IMR-90 (cell line): ENCODE measurements around the gene RIMS1. TPM values are rescaled to one million over a fixed set of nuclear protein-coding genes. Genes with fewer than 3 reads are reported as not detected.

Source experiments
- ATAC-seq: fragments of 200-7000 bp; cut with Tn5 transposase; 2 replicates; pipeline ENCODE4 v1.9.1; 2020; ENCODE audit warnings: low read depth, mild to moderate bottlenecking, moderate library complexity
- BruUV-seq: library from RNA; stranded (reverse); fragments of 400-500 nt; replicated peaks from 2 replicates; lab custom pipeline; 2021; lab: Mats Ljungman, UMichigan
- CTCF ChIA-PET: fragments of 300-600 bp; formaldehyde crosslinking; extraction: SDS; loops from one replicate; lab custom pipeline; 2021; ENCODE audit warnings: antibody characterized with exemption; lab: Yijun Ruan, JAX
- POLR2A ChIA-PET: fragments of 300-600 bp; sonication (Branson Sonifier 250); formaldehyde crosslinking; loops from one replicate; lab custom pipeline; 2022; ENCODE audit warnings: antibody characterized with exemption; ENCODE audit not compliant: unreplicated experiment; lab: Charles Lee
- DNase-seq: peaks from one replicate; pipeline ENCODE4 v3.0.0; 2013
- H2AFZ ChIP-seq: replicated peaks from 2 replicates; pipeline ENCODE3; 2013; ENCODE audit warnings: low read length, mild to moderate bottlenecking; ENCODE audit not compliant: poor library complexity
- H2AK5ac ChIP-seq: 2 replicates; pipeline ENCODE4 v1.6.1; 2013; ENCODE audit warnings: low read depth, low read length, inconsistent platforms
- H2AK9ac ChIP-seq: replicated peaks from 2 replicates; pipeline ENCODE3; 2013; ENCODE audit warnings: mild to moderate bottlenecking, low read depth, low read length, moderate library complexity; ENCODE audit not compliant: poor library complexity
- H2BK120ac ChIP-seq: 2 replicates; pipeline ENCODE4 v1.6.1; 2013; ENCODE audit warnings: low read depth, low read length, inconsistent platforms
- H2BK15ac ChIP-seq: 3 replicates; pipeline ENCODE4 v1.6.1; 2013; ENCODE audit warnings: low read depth, low read length, inconsistent platforms
- H2BK20ac ChIP-seq: 2 replicates; pipeline ENCODE4 v1.6.1; 2013; ENCODE audit warnings: low read depth, mild to moderate bottlenecking, inconsistent platforms, low read length, moderate library complexity
- H2BK5ac ChIP-seq: 2 replicates; pipeline ENCODE4 v1.6.1; 2013; ENCODE audit warnings: mild to moderate bottlenecking, low read depth, low read length, inconsistent platforms; ENCODE audit not compliant: poor library complexity, severe bottlenecking
- H3K14ac ChIP-seq: replicated peaks from 2 replicates; pipeline ENCODE4 v1.6.1; 2013; ENCODE audit warnings: low read depth, low read length, inconsistent platforms
- H3K18ac ChIP-seq: 2 replicates; pipeline ENCODE4 v1.6.1; 2013; ENCODE audit warnings: low read depth, low read length, control low read depth
- H3K23ac ChIP-seq: 2 replicates; pipeline ENCODE4 v1.6.1; 2013; ENCODE audit warnings: low read depth, low read length, inconsistent platforms
- H3K27ac ChIP-seq: 2 replicates; pipeline ENCODE4 v1.5.1; 2013; ENCODE audit warnings: mild to moderate bottlenecking, control low read depth, low read length; ENCODE audit not compliant: insufficient read depth
- H3K27me3 ChIP-seq: 2 replicates; pipeline ENCODE4 v1.6.1; 2013; ENCODE audit warnings: low read length; ENCODE audit not compliant: control insufficient read depth, insufficient read depth
- H3K36me3 ChIP-seq: 2 replicates; pipeline ENCODE4 v1.6.1; 2013; ENCODE audit warnings: low read length, mixed read lengths; ENCODE audit not compliant: control insufficient read depth, insufficient read depth
- H3K4ac ChIP-seq: 2 replicates; pipeline ENCODE4 v1.6.1; 2013; ENCODE audit warnings: low read depth, low read length, inconsistent platforms
- H3K4me1 ChIP-seq: 2 replicates; pipeline ENCODE4 v1.6.1; 2013; ENCODE audit warnings: low read length, mixed read lengths; ENCODE audit not compliant: control insufficient read depth, insufficient read depth
- H3K4me2 ChIP-seq: 2 replicates; pipeline ENCODE4 v1.6.1; 2013; ENCODE audit warnings: low read depth, mild to moderate bottlenecking, control low read depth, low read length, moderate library complexity
- H3K4me3 ChIP-seq: 2 replicates; pipeline ENCODE4 v1.5.1; 2013; ENCODE audit warnings: low read depth, mild to moderate bottlenecking, control low read depth, low read length, moderate library complexity; ENCODE audit not compliant: insufficient read depth
- H3K56ac ChIP-seq: 2 replicates; pipeline ENCODE4 v1.6.1; 2013; ENCODE audit warnings: low read length, inconsistent platforms; ENCODE audit not compliant: insufficient read depth; ENCODE audit errors: extremely low read depth
- H3K79me1 ChIP-seq, 2 experiments: 2 replicates each; pipeline ENCODE4 v1.6.1; 2013; ENCODE audit warnings: low read length in 2 of 2, inconsistent platforms in 1 of 2, low read depth in 1 of 2
- H3K9ac ChIP-seq: 2 replicates; pipeline ENCODE4 v1.6.1; 2013; ENCODE audit warnings: low read depth, low read length, control low read depth
- H3K9me1 ChIP-seq: 2 replicates; pipeline ENCODE4 v1.6.1; 2013; ENCODE audit warnings: low read length, inconsistent platforms; ENCODE audit not compliant: insufficient read depth
- H3K9me3 ChIP-seq: 2 replicates; pipeline ENCODE4 v1.6.1; 2013; ENCODE audit warnings: low read length; ENCODE audit not compliant: control insufficient read depth, insufficient read depth
- H4K20me1 ChIP-seq: 2 replicates; pipeline ENCODE4 v1.6.1; 2013; ENCODE audit warnings: low read length, inconsistent platforms; ENCODE audit not compliant: insufficient read depth
- H4K5ac ChIP-seq: 2 replicates; pipeline ENCODE4 v1.6.1; 2013; ENCODE audit warnings: mild to moderate bottlenecking, low read depth, low read length, control low read depth
- H4K8ac ChIP-seq, 2 experiments: 2 replicates each; pipeline ENCODE4 v1.6.1; 2013; ENCODE audit warnings: low read depth in 2 of 2, low read length in 2 of 2, control low read depth in 1 of 2, inconsistent platforms in 1 of 2
- H4K91ac ChIP-seq: 2 replicates; pipeline ENCODE4 v1.6.1; 2013; ENCODE audit warnings: low read depth, low read length, inconsistent platforms; ENCODE audit not compliant: insufficient read depth
- CEBPB ChIP-seq: IDR thresholded peaks from 2 replicates; pipeline ENCODE4 v1.6.1; 2012; ENCODE audit warnings: low read depth, low read length, improper control_type of control experiment
- MAZ ChIP-seq: IDR thresholded peaks from 2 replicates; pipeline ENCODE4 v1.6.1; 2012; ENCODE audit warnings: low read depth, mild to moderate bottlenecking, low read length, improper control_type of control experiment, moderate library complexity, borderline replicate concordance
- RFX5 ChIP-seq: IDR thresholded peaks from 2 replicates; pipeline ENCODE4 v1.8.0; 2012; ENCODE audit warnings: low read depth, mild to moderate bottlenecking, low read length, moderate library complexity
- dilution Hi-C: fragments of 300-500 bp; cut with HindIII; formaldehyde crosslinking; loops from one replicate; pipeline ENCODE4 v1.14.3; 2018; ENCODE audit warnings: low sequenced_read_pairs; ENCODE audit not compliant: unreplicated experiment
- in situ Hi-C: fragments of 300-500 bp; cut with MboI; formaldehyde crosslinking; loops from 3 replicates; pipeline ENCODE4 v1.14.3; 2019; ENCODE audit warnings: low sequenced_read_pairs, inconsistent platforms, mixed read lengths
- intact Hi-C: fragments of 100-400 bp; cut with micrococcal nuclease; formaldehyde crosslinking; loops from 2 replicates; pipeline ENCODE4 v1.10.0; 2022
- polyA plus RNA-seq, 3 experiments: library from polyadenylated mRNA; depleted of rRNA; stranded (reverse); fragments of >200 nt; gene quantifications; 2 replicates each; pipeline ENCODE4 v1.2.3, GENCODE V29; 2012; ENCODE audit warnings: low replicate concordance in 1 of 3
- total RNA-seq: library from RNA; depleted of rRNA; stranded (reverse); fragments of >200 nt; gene quantifications from 2 replicates; pipeline ENCODE4 v1.2.3, GENCODE V29; 2012

RIMS1 gene
- total and polyA plus RNA-seq, 2 of the 4 experiments (the other 2 are of a cell fraction): 0.44 to 3.8 TPM

DNA sequence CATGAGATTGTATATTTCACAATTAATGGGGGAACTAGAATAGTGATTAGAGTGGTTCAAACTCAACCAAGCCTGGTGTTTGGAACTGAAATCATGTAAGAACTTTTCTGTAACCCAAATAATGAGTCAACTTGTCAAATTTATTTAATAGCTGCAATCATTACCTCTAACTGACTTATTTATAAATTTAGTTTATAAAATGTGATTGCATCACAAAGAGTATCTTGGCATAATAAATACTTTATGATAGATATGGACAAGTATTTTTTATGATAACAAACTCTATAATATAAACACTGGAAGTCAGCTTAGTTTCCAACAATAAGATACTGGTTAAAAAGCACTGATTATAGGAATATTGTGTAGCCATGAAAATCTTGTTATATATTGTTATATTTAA is 319.1 kb downstream of the RIMS1 start:
- H3K9me1 ChIP-seq: no peaks in the 10 kb centered on the region
- intact Hi-C loops: no loop called here
- H3K79me1 ChIP-seq: no peaks in the 10 kb centered on the region
- H2BK15ac ChIP-seq: no peak overlapping the region
- H3K9me3 ChIP-seq: peaks cover 2% of the 10 kb centered on the region
- no peak overlapping the region for H3K4me3 ChIP-seq
- ATAC-seq: peak; percentile 79
- no peak overlapping the region for H2BK20ac ChIP-seq
- no peak overlapping the region; the same call in 1 of the 2 replicates for H4K91ac ChIP-seq
- no TSS peak for BruUV-seq
- no peak overlapping the region for H2AK5ac ChIP-seq
- ChIA-PET POLR2A (no interaction called here), CTCF (no interaction called here)
- H2AFZ ChIP-seq: no peak overlapping the region
- no peak overlapping the region for H2BK120ac ChIP-seq
- H3K27ac ChIP-seq: no peak overlapping the region
- peak overlapping the region; percentile 64 for H2BK5ac ChIP-seq
- H3K23ac ChIP-seq: no peak overlapping the region
- H3K4me1 ChIP-seq: 0 out of 2 replicates have a peak, but pooled peaks cover 2% of the 10 kb centered on the region
- dilution Hi-C loops: no loop called here
- no peak overlapping the region for H3K9ac ChIP-seq
- no peak overlapping the region for H4K5ac ChIP-seq
- no peak overlapping the region for H3K14ac ChIP-seq
- H3K4me2 ChIP-seq: peak overlapping the region; percentile 36; the same call in 1 of the 2 replicates
- H4K8ac ChIP-seq: no peak overlapping the region
- no peak overlapping the region; the same call in 1 of the 2 replicates for H3K18ac ChIP-seq
- no peaks in the 10 kb centered on the region for H3K36me3 ChIP-seq
- TF ChIP-seq CEBPB (peak; percentile 62; the same call in 1 of the 2 replicates), RFX5 (no peak), MAZ (no peak)
- peak; percentile 62 for DNase-seq
- H2AK9ac ChIP-seq: no peak overlapping the region
- no peaks in the 10 kb centered on the region for H3K27me3 ChIP-seq
- H3K56ac ChIP-seq: no peak overlapping the region
- no peak overlapping the region for H3K4ac ChIP-seq
- in situ Hi-C loops: no loop called here
- H4K20me1 ChIP-seq: no peaks in the 10 kb centered on the region
